Ovary (tissue), 9 donors: ENCODE data around the gene MAN1C1. TPM values are rescaled to one million over a fixed set of nuclear protein-coding genes. Genes with fewer than 3 reads are reported as not detected.

Source experiments
- DNase-seq, 5 donors: peaks; one replicate each; pipeline ENCODE4 v3.0.0-alpha.2; 2019 to 2020
- H3K27ac ChIP-seq, 2 donors: fragments of 200-600 bp; one replicate each; pipeline versions ENCODE4 v1.5.1 to v1.8.0; 2019 to 2022
- H3K27me3 ChIP-seq: fragments of 200-600 bp; one replicate; pipeline ENCODE4 v1.8.0; 2022
- H3K36me3 ChIP-seq: fragments of 200-600 bp; sonication (generic); one replicate; pipeline ENCODE4 v1.5.1; 2019
- H3K4me1 ChIP-seq: one replicate; pipeline ENCODE4 v1.8.1; 2013; ENCODE audit warnings: mild to moderate bottlenecking, moderate library complexity; ENCODE audit not compliant: insufficient read depth
- H3K4me3 ChIP-seq: fragments of 200-600 bp; sonication (generic); one replicate; pipeline ENCODE4 v1.5.1; 2017
- H3K9me3 ChIP-seq, 2 donors: fragments of 200-600 bp in 1 of 2; sonication (generic) in 1 of 2; one replicate each; pipeline versions ENCODE4 v1.5.1 to v1.8.1; 2013 to 2019; ENCODE audit warnings: mild to moderate bottlenecking in 1 of 2, moderate library complexity in 1 of 2
- CTCF ChIP-seq, 3 donors: fragments of 450-650 bp in 2 of 3; fragments of 200-600 bp in 1 of 3; IDR thresholded peaks; one replicate each; pipeline versions ENCODE4 v1.5.1 to v1.8.0; 2016 to 2022; ENCODE audit warnings: antibody characterized with exemption in 3 of 3, mild to moderate bottlenecking in 1 of 3
- EP300 ChIP-seq: sonication (generic); formaldehyde crosslinking; IDR thresholded peaks from one replicate; pipeline ENCODE4 v1.6.1; 2017; ENCODE audit warnings: antibody characterized with exemption
- POLR2A ChIP-seq: fragments of 450-650 bp; IDR thresholded peaks from one replicate; pipeline ENCODE4 v1.6.1; 2017; ENCODE audit warnings: antibody characterized with exemption, mild to moderate bottlenecking, moderate library complexity
- WGBS, 3 donors: extraction: QIAGEN DNeasy Blood & Tissue Kit in 1 of 3; methylation state at CpG; one replicate each; pipeline versions ENCODE4 v1.1.5 to v1.1.7; 2013 to 2017; 5-methylcytosine and 5-hydroxymethylcytosine counted together
- intact Hi-C, 4 donors: fragments of 100-400 bp; cut with DNase I; formaldehyde crosslinking; loops; one replicate each; pipeline versions ENCODE4 v1.11.0 to v1.15.1; 2022 to 2023
- polyA plus RNA-seq, 2 donors: library from polyadenylated mRNA; stranded (reverse); fragments of 200-250 nt in 1 of 2; fragments of 350-450 nt in 1 of 2; fragmentation: Illumina TruSeq in 1 of 2; extraction: RNeasy Lipid Tissue Mini Kit (QIAGEN cat#74804) in 1 of 2; gene quantifications; one replicate each; pipeline ENCODE4 v1.2.3, GENCODE V29; 2013 to 2014
- total RNA-seq, 7 donors: library from RNA; depleted of rRNA in 2 of 7; stranded (reverse); fragments of >200 nt in 2 of 7; fragmentation: NEBNext Ultra II Directional in 3 of 7; extraction: Animal tissue kit (Norgen Biotek cat#: 25700) in 3 of 7; gene quantifications; one replicate each; pipeline versions ENCODE4 v1.1.0 to v1.2.4, GENCODE V29; 2016 to 2023
- donor health status: DM: no; HTN: no; CAD: no; lungs with moderate emphysema.
- donor health status: DM: no; HTN: no; CAD: no.
- donor health status: Bipolar disorder and iron deficiency.
- donor health status: DM: yes; HTN: yes; CAD: no.
- donor health status: DM: no; HTN: no; CAD: no.
- donor health status: DM: yes; HTN: yes; CAD: no.

Gene MAN1C1
- total and polyA plus RNA-seq, 9 donors = 18.0 to 59.2 (median 33.1) TPM

DNA sequence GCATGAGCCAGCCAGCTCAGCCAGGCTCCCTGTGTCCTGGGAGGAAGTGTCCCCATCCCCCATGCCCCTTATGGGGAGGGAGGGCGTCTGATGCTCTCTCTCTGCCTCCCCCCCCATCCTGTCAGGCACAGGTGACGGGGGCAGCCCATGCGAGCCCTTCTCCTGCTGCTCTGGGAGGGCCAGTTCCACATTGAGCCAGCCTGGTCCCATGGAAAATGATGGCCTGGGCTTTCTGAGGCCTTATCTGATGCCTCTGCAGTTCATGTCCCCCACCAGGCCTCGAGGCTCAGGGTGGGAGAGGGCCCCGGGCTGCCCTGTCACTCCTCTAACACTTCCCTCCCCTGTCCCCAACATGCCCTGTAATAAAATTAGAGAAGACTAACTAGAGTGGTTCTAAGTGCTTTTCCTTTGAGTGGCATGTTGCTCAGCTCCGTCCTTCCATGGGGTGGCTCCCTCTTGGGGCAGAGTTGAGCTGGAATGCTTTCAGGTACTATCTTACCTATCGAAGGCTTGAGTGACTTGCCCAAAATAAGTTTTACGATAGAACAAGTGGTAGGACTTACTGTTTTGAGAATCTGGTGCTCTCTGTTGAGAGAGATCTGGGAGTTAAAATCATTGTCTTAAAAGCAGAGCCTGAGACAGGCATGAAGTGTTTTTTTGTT, 201.4 kb downstream of the MAN1C1 start:
- intact Hi-C loops = no loop called here
- no peak for TF ChIP-seq CTCF (IDR thresholded peaks at IDR 0.05)
- no peak for TF ChIP-seq EP300
- TF ChIP-seq POLR2A = no peak
- H3K9me3 ChIP-seq = no peaks in the 10 kb centered on the region

DNA sequence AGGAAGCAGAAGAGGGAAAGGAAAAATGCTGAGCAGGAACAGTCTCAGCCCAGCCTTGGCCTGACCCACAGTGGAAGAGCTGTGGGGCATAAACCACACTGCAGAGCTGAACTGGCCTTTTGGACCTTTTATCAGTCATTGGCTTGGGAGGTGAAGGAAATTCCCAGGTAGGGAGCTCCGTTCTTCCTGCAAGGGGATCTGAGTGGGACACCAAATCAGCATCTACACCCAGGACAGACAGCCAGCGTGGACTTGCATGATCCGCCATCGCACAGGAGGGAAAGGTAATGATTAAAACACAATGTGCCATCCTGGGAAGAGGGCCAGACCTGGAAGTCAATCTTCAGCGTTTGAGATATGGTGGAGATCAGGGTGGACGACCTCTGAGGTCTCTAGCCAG, 202.0 kb downstream of the MAN1C1 start:
- Histone ChIP-seq H3K4me3 (peak overlapping the region; percentile 99), H3K27me3 (no peaks in the 10 kb centered on the region), H3K4me1 (peaks cover 14% of the 10 kb centered on the region), H3K9me3 (no peaks in the 10 kb centered on the region), H3K27ac (no peak overlapping the region), H3K36me3 (no peaks in the 10 kb centered on the region)
- WGBS, 3 donors = 51 to 57% (median 53%) methylated on average over 6 of the region's 6 CpGs
- intact Hi-C loops = no loop called here
- peak in 1 of 5 donors; percentile 25 for DNase-seq
- TF ChIP-seq EP300 (no peak), POLR2A (no peak), CTCF (IDR thresholded peaks at IDR 0.05) (no peak)

More for the DNA sequence above, 201.4 kb downstream of the MAN1C1 start:
- DNase-seq = peak in 1 of 5 donors; percentile 29
- Histone ChIP-seq H3K36me3 (no peaks in the 10 kb centered on the region), H3K4me3 (no peak overlapping the region), H3K27me3 (no peaks in the 10 kb centered on the region), H3K27ac (no peak overlapping the region), H3K4me1 (peaks cover 14% of the 10 kb centered on the region)
- 45 to 51% (median 46%) methylated on average over 8 of the region's 8 CpGs for WGBS, 3 donors

GRCh38 chr1:25819491-25820246, 203.1 kb downstream of the MAN1C1 start, which contains the start of gene MTFR1L:
Gene MTFR1L, plus strand, starts transcription at chr1:25819954. Its CDS starts 3,151 bp downstream, at chr1:25823105.
- no peaks in the 10 kb centered on the region for H3K9me3 ChIP-seq
- H3K27ac ChIP-seq = peak within 1 kb of the TSS; percentile 74 to 86
- no peaks in the 10 kb centered on the region for H3K27me3 ChIP-seq
- TF ChIP-seq EP300 (no peak), POLR2A (peak; percentile 90)
- 0 to 2% (median 1%) methylated on average over 55 to 64 of the region's 64 CpGs for WGBS, 3 donors
- no peaks in the 10 kb centered on the region for H3K36me3 ChIP-seq
- H3K4me1 ChIP-seq = peaks cover 14% of the 10 kb centered on the region
- intact Hi-C loops = loop anchor here in 2 of 4 donors (5.0 to 10.0 kb wide), 3 partner anchors 55 to 185 kb away; partner anchors contain the start of genes PAQR7 (in 2 of the 2) and PAFAH2 (in 1 of the 2)
- DNase-seq = peak; percentile 86 to 91 (median 88)
- peak within 1 kb of the TSS; percentile 99 for H3K4me3 ChIP-seq

DNA sequence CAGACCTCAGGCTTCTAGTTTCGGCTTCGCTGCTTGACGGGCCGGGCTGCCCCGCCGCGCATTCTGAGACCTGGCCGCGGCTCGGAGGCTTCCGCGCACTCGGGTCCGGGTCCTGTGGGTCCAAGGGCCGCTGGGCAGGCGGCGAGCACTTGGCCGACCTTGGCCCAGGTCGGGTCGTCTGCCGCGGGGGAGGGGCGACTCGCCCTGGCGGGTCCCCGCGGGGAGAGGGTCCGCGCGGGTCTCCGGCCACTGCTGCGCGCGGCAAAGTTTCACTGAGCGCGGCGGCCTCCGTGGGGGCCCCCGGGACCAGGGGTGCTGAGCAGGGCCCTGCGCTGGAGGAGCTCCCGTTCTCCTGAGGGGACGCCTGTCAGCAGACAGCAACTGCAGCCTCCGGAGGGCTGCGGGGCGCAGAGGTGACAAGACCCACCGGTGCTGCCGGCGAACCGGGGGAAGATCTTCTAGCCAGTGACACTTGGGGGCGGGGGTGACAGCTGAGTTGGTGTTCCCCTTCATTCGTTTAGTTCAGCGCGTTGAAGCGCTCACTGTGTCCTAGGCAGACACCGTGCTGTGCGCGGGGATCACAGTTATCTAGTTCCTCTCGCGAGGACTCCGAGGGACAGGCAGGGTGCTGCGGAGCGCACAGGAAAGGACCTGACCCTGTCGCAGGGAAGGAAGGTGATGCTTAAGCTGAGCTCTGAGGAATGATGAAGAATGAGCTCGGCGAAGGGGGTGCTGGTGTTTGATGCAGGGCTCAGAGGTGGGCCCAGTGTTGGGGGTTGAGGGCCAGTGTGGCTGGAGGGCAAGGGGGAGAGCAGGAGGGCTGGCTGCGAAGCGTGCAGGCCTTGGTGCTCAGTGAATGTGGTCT, 203.9 kb downstream of the MAN1C1 start:
- H3K4me3 ChIP-seq = peak overlapping the region; percentile 99
- H3K9me3 ChIP-seq = no peaks in the 10 kb centered on the region
- WGBS, 3 donors = 1 to 2% (median 1%) methylated on average over 49 to 67 of the region's 67 CpGs
- H3K27ac ChIP-seq = peak overlapping the region; percentile 74 to 86
- intact Hi-C loops = loop anchor here in 2 of 4 donors (5.0 to 10.0 kb wide), 3 partner anchors 54 to 184 kb away; partner anchors contain the start of genes PAQR7 (in 2 of the 2) and PAFAH2 (in 1 of the 2)
- peak in 4 of 5 donors; percentile 35 to 60 (median 39) for DNase-seq
- TF ChIP-seq POLR2A = no peak
- TF ChIP-seq EP300 = no peak
- TF ChIP-seq CTCF (IDR thresholded peaks at IDR 0.05) = no peak
- H3K4me1 ChIP-seq = peaks cover 14% of the 10 kb centered on the region
- no peaks in the 10 kb centered on the region for H3K36me3 ChIP-seq
- no peaks in the 10 kb centered on the region for H3K27me3 ChIP-seq
